A549 (cell line): Measurements from ENCODE around the gene OPCML. TPM values are rescaled to one million over a fixed set of nuclear protein-coding genes. Genes with fewer than 3 reads are reported as not detected.

ENCODE experiments used
- ATAC-seq, 2 experiments: fragments of 200-7000 bp in 1 of 2; fragments of >200 bp in 1 of 2; cut with Nextera tagmentation in 1 of 2; cut with Tn5 transposase in 1 of 2; 3 replicates each; pipeline versions ENCODE4 v1.8.0 to v1.9.1; 2018 to 2020; ENCODE audit warnings: mild to moderate bottlenecking in 1 of 2, moderate library complexity in 1 of 2
- CTCF ChIA-PET: fragments of 300-600 bp; sonication (Branson Sonifier 250); formaldehyde crosslinking; extraction: SDS; loops from one replicate; lab custom pipeline; 2021; ENCODE audit warnings: antibody characterized with exemption, inconsistent platforms; lab: Yijun Ruan, JAX
- POLR2A ChIA-PET: fragments of 350-600 bp; formaldehyde crosslinking; extraction: SDS; loops from one replicate; lab custom pipeline; 2021; ENCODE audit warnings: antibody characterized with exemption, inconsistent platforms; lab: Yijun Ruan, JAX
- DNase-seq, 2 experiments: peaks; one replicate each; pipeline versions ENCODE4 v3.0.0 to v3.0.0-alpha.2; 2011 to 2016; ENCODE audit warnings: low read depth in 1 of 2, low spot score in 1 of 2
- FAIRE-seq: peaks from 2 replicates; lab custom pipeline; 2011; peaks lifted over from hg19 to GRCh38; lab: Jason Lieb, UNC
- H3K27ac ChIP-seq, 2 experiments: fragments of >200 bp; sonication (Bioruptor Twin); formaldehyde crosslinking; 3 replicates each; pipeline ENCODE4 v1.5.1; 2016 to 2017
- H3K4me1 ChIP-seq: fragments of >200 bp; sonication (Bioruptor Twin); formaldehyde crosslinking; 3 replicates; pipeline ENCODE4 v1.6.1; 2016
- H3K4me2 ChIP-seq: fragments of >200 bp; sonication (Bioruptor Twin); formaldehyde crosslinking; 3 replicates; pipeline ENCODE4 v1.6.1; 2016
- H3K4me3 ChIP-seq: fragments of >200 bp; sonication (Bioruptor Twin); formaldehyde crosslinking; 3 replicates; pipeline ENCODE4 v1.5.1; 2016
- H3K9me3 ChIP-seq: fragments of >200 bp; sonication (Bioruptor Twin); formaldehyde crosslinking; 3 replicates; pipeline ENCODE4 v1.6.1; 2016
- BCL3 ChIP-seq: fragments of >200 bp; sonication (Bioruptor Twin); formaldehyde crosslinking; IDR thresholded peaks from 3 replicates; pipeline ENCODE4 v1.6.1; 2016
- BHLHE40 ChIP-seq: IDR thresholded peaks from 2 replicates; pipeline ENCODE4 v1.6.1; 2012; ENCODE audit warnings: low read depth, low read length, inconsistent platforms
- CBX8 ChIP-seq: fragments of 200-600 bp; sonication (generic); IDR thresholded peaks from 2 replicates; pipeline ENCODE4 v1.6.1; 2016
- CHD2 ChIP-seq: fragments of 150-350 bp; IDR thresholded peaks from 2 replicates; pipeline ENCODE4 v1.6.1; 2014; ENCODE audit warnings: low read length; ENCODE audit not compliant: partially characterized antibody
- CTCF ChIP-seq: fragments of >200 bp; sonication (Bioruptor Twin); formaldehyde crosslinking; IDR thresholded peaks from 3 replicates; pipeline ENCODE4 v1.5.1; 2016
- E2F6 ChIP-seq: IDR thresholded peaks from 2 replicates; pipeline ENCODE4 v1.6.1; 2012; ENCODE audit warnings: low read depth, borderline replicate concordance
- EHMT2 ChIP-seq: fragments of 200-600 bp; sonication (generic); IDR thresholded peaks from 2 replicates; pipeline ENCODE4 v1.6.1; 2016; ENCODE audit warnings: antibody characterized with exemption, low read depth, mild to moderate bottlenecking, moderate library complexity
- ELK1 ChIP-seq: fragments of 150-350 bp; IDR thresholded peaks from 2 replicates; pipeline ENCODE4 v1.6.1; 2014; ENCODE audit warnings: low read depth, mild to moderate bottlenecking, low read length
- FOSL2 ChIP-seq, 2 experiments: fragments of 450-650 bp in 1 of 2; fragments of >200 bp in 1 of 2; sonication (Bioruptor Twin) in 1 of 2; formaldehyde crosslinking; IDR thresholded peaks; 2 replicates each; pipeline versions ENCODE4 v1.5.0 to v1.6.1; 2016 to 2020; ENCODE audit warnings: mild to moderate bottlenecking in 1 of 2, moderate library complexity in 1 of 2
- FOXS1 ChIP-seq: fragments of 250-450 bp; sonication (Bioruptor Pico); IDR thresholded peaks from 2 replicates; pipeline ENCODE4 v1.5.0; 2020; ENCODE audit warnings: mild to moderate bottlenecking, moderate library complexity
- HES2 ChIP-seq: fragments of >200 bp; sonication (Bioruptor Twin); formaldehyde crosslinking; IDR thresholded peaks from 2 replicates; pipeline ENCODE4 v1.6.1; 2016
- HEYL ChIP-seq: fragments of 250-450 bp; sonication (Bioruptor Pico); IDR thresholded peaks from 2 replicates; pipeline ENCODE4 v1.8.0; 2021; ENCODE audit warnings: mild to moderate bottlenecking, moderate library complexity
- HOXB5 ChIP-seq: fragments of 250-450 bp; sonication (Bioruptor Pico); IDR thresholded peaks from 2 replicates; pipeline ENCODE4 v1.5.0; 2020; ENCODE audit warnings: mild to moderate bottlenecking, moderate library complexity
- JUN ChIP-seq, 2 experiments: fragments of >200 bp; sonication (Bioruptor Twin); formaldehyde crosslinking; IDR thresholded peaks; 2 replicates in 1 of 2; 3 replicates in 1 of 2; pipeline ENCODE4 v1.6.1; 2016 to 2017
- KDM1A ChIP-seq: fragments of 200-600 bp; sonication (generic); IDR thresholded peaks from 2 replicates; pipeline ENCODE4 v1.6.1; 2016; ENCODE audit warnings: low read depth, mild to moderate bottlenecking
- KDM5A ChIP-seq: fragments of 200-600 bp; sonication (generic); IDR thresholded peaks from 2 replicates; pipeline ENCODE4 v1.6.1; 2016; ENCODE audit warnings: antibody characterized with exemption, mild to moderate bottlenecking
- MYC ChIP-seq: IDR thresholded peaks from 2 replicates; pipeline ENCODE4 v1.6.1; 2012; ENCODE audit warnings: mild to moderate bottlenecking, inconsistent platforms, low read length, improper control_type of control experiment, borderline replicate concordance
- NFE2L2 ChIP-seq: fragments of 150-350 bp; conservative IDR thresholded peaks from 2 replicates; pipeline ENCODE4 v1.6.1; 2014; ENCODE audit warnings: low read length
- PBX3 ChIP-seq: IDR thresholded peaks from 2 replicates; pipeline ENCODE4 v1.6.1; 2012
- PHF8 ChIP-seq: fragments of 200-600 bp; sonication (generic); IDR thresholded peaks from 2 replicates; pipeline ENCODE4 v1.6.1; 2016; ENCODE audit warnings: low read depth, mild to moderate bottlenecking, antibody characterized with exemption, moderate library complexity, borderline replicate concordance
- POLR2A ChIP-seq: IDR thresholded peaks from 2 replicates; pipeline ENCODE4 v1.6.1; 2012; ENCODE audit warnings: mild to moderate bottlenecking, low read length
- RAD21 ChIP-seq, 2 experiments: fragments of >200 bp in 1 of 2; sonication (Bioruptor Twin) in 1 of 2; formaldehyde crosslinking in 1 of 2; IDR thresholded peaks in 1 of 2; conservative IDR thresholded peaks in 1 of 2; 2 replicates in 1 of 2; 3 replicates in 1 of 2; pipeline ENCODE4 v1.6.1; 2012 to 2018; ENCODE audit warnings: inconsistent platforms in 1 of 2
- RFX5 ChIP-seq: fragments of 450-650 bp; IDR thresholded peaks from 2 replicates; pipeline ENCODE4 v1.7.1; 2014; ENCODE audit warnings: antibody characterized with exemption, mild to moderate bottlenecking, moderate library complexity
- RNF2 ChIP-seq: fragments of 200-600 bp; sonication (generic); IDR thresholded peaks from 2 replicates; pipeline ENCODE4 v1.6.1; 2016; ENCODE audit warnings: low read depth, mild to moderate bottlenecking, antibody characterized with exemption, moderate library complexity, borderline replicate concordance
- SMC3 ChIP-seq: fragments of >200 bp; sonication (Bioruptor Twin); formaldehyde crosslinking; IDR thresholded peaks from 3 replicates; pipeline ENCODE4 v1.6.1; 2018; ENCODE audit warnings: inconsistent platforms
- SREBF2 ChIP-seq: fragments of 450-650 bp; IDR thresholded peaks from 2 replicates; pipeline ENCODE4 v1.6.1; 2014; ENCODE audit warnings: mild to moderate bottlenecking, moderate library complexity
- WGBS: methylation state at CpG from one replicate; pipeline ENCODE4 v1.1.6; 2017; ENCODE audit errors: missing lambda C conversion rate; 5-methylcytosine and 5-hydroxymethylcytosine counted together
- polyA plus RNA-seq, 4 experiments: library from polyadenylated mRNA; depleted of rRNA in 3 of 4; stranded (reverse); fragments of >200 nt; fragmentation: RNase III in 1 of 4; extraction: RNeasy Plus Mini Kit Qiagen cat#74134 plus additional on column Dnase treatment in 1 of 4; gene quantifications; 2 replicates in 3 of 4; 3 replicates in 1 of 4; pipeline ENCODE4 v1.2.3, GENCODE V29; 2011 to 2017

Gene OPCML
- polyA plus RNA-seq, 2 of the 4 experiments (the other 2 are of a cell fraction), result not detected

GRCh38 chr11:133249065-133249464 is 283.2 kb downstream of the OPCML start:
- no peak overlapping the region for H3K27ac ChIP-seq
- POLR2A ChIA-PET, result no interaction called here
- no peaks in the 10 kb centered on the region for H3K9me3 ChIP-seq
- H3K4me2 ChIP-seq, result no peak overlapping the region
- TF ChIP-seq E2F6 (no peak), CHD2 (no peak), KDM5A (no peak), HES2 (no peak), SMC3 (no peak), RNF2 (no peak)
- no peak overlapping the region for H3K4me3 ChIP-seq
- ATAC-seq (no peak), DNase-seq (no peak), FAIRE-seq (no peak)
- no peaks in the 10 kb centered on the region for H3K4me1 ChIP-seq
- CTCF ChIA-PET, result no interaction called here
- WGBS, result 0% methylated on average over 3 of the region's 3 CpGs

DNA sequence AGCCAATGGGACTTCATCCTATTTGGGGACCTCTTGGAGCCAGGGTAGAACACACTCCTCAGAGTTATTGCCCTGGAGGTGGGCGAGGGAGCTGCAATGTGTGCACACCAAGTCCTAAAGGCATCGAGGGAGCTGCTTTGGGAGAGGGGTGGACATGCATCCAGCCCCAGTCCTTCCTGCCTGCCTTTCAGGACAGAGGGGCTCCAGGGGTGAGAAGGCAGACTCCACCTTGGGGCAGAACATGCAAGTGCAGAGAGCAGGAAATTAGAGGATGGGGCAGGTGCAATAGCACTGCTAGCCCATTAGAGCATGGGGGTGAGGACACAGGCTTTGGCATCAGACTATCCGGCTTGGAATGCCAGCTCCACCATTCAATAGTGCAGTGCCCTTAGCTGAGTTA is 288.5 kb downstream of the OPCML start:
- H3K27ac ChIP-seq, result no peak overlapping the region
- H3K4me1 ChIP-seq, result no peaks in the 10 kb centered on the region
- no peaks in the 10 kb centered on the region for H3K9me3 ChIP-seq
- WGBS, result 0% methylated on average over 2 of the region's 3 CpGs
- no peak for TF ChIP-seq BCL3
- no peak for TF ChIP-seq POLR2A
- no peak for TF ChIP-seq NFE2L2
- no peak for TF ChIP-seq KDM5A
- TF ChIP-seq KDM1A, result no peak
- TF ChIP-seq SREBF2, result no peak
- TF ChIP-seq RFX5, result no peak
- no peak for TF ChIP-seq ELK1
- TF ChIP-seq PBX3, result no peak
- ATAC-seq, result no peak
- FAIRE-seq, result no peak
- DNase-seq, result no peak
- POLR2A ChIA-PET, result no interaction called here
- no peak overlapping the region for H3K4me3 ChIP-seq
- CTCF ChIA-PET, result no interaction called here
- no peak overlapping the region for H3K4me2 ChIP-seq

DNA sequence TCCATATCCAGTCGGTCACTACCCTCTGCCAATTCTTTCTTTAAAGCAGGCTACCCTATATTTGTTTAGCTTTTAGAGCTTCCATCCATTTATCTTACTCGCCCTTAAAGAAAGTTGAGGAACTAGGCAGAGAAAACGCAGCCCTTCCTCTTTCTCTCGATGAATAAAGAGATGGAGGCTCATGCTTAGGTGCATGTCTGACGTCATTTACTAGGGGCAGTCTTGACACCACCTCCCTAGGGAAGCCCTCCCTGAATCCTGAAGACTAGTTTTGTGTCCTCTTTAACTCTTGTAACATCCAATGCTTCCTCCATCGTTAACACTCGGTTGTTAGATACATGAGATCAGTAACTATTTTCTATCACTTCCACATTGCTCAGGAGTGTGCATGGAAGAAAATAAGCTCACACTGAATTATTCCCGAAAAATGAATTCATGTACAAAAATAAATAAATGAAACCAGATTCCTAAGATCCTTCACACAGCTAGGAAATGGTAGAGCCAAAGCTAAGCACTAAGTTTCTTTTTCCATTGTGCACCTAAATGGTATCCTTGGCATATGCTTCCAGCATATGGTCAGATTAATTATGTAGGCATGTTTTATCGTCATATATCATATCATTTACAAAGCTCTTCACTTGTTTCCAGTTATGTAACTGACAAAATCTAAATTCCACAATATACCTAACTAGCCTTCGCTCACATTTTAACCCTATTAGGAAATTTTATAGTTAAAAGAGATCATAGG is 291.2 kb downstream of the OPCML start:
- DNase-seq (no peak), FAIRE-seq (no peak), ATAC-seq (no peak)
- CTCF ChIA-PET, result interaction anchor here (1.3 kb wide), 1 partner anchor 31 kb away, joined by 3 read pairs; no protein-coding TSS in a partner anchor
- Histone ChIP-seq H3K27ac (no peak overlapping the region), H3K4me2 (no peak overlapping the region), H3K4me1 (no peaks in the 10 kb centered on the region), H3K4me3 (no peak overlapping the region), H3K9me3 (no peaks in the 10 kb centered on the region)
- POLR2A ChIA-PET, result no interaction called here
- 3% methylated on average over 10 of the region's 10 CpGs for WGBS
- TF ChIP-seq BHLHE40 (no peak), HEYL (CRISPR knock-in tag) (no peak), FOSL2 (IDR thresholded peaks at IDR 0.05) (no peak), FOSL2 (CRISPR knock-in tag; IDR thresholded peaks at IDR 0.05) (no peak), BCL3 (no peak), CBX8 (no peak), FOXS1 (no peak), EHMT2 (no peak), RFX5 (no peak), RNF2 (no peak), CTCF (no peak), RAD21 (conservative IDR thresholded peaks at IDR 0.05 in 1 of 2, IDR thresholded peaks at IDR 0.05 in 1 of 2) (no peak), SMC3 (no peak), JUN (IDR thresholded peaks at IDR 0.05) (no peak), HOXB5 (CRISPR knock-in tag) (no peak), MYC (no peak), PHF8 (no peak)
